Right lobe of liver (tissue), 4 donors: Measurements from ENCODE around the gene TARM1.

Source experiments
- CTCF ChIP-seq, 4 donors: fragments of 200-600 bp in 3 of 4; fragments of 450-650 bp in 1 of 4; IDR thresholded peaks; one replicate each; pipeline versions ENCODE4 v1.5.1 to v1.8.0; 2016 to 2022; ENCODE audit warnings: antibody characterized with exemption in 4 of 4, mild to moderate bottlenecking in 2 of 4
- POLR2A ChIP-seq: fragments of 450-650 bp; IDR thresholded peaks from one replicate; pipeline ENCODE4 v1.6.1; 2017; ENCODE audit warnings: antibody characterized with exemption, mild to moderate bottlenecking
- donor health status: DM: no; HTN: no; CAD: no.
- donor health status: DM: no; HTN: no; CAD: no.
- donor health status: DM: no; HTN: yes; CAD: no.

GRCh38 chr19:54107876-54108490, 26.8 kb upstream of the TARM1 start:
- TF ChIP-seq CTCF (IDR thresholded peaks at IDR 0.05) (no peak), POLR2A (no peak)
